ENCODE measurements around the gene KCND3. TPM values are rescaled to one million over a fixed set of nuclear protein-coding genes. Genes with fewer than 3 reads are reported as not detected.

Gene KCND3
- total RNA-seq, 1 experiment from 2014 or later = not detected

DNA sequence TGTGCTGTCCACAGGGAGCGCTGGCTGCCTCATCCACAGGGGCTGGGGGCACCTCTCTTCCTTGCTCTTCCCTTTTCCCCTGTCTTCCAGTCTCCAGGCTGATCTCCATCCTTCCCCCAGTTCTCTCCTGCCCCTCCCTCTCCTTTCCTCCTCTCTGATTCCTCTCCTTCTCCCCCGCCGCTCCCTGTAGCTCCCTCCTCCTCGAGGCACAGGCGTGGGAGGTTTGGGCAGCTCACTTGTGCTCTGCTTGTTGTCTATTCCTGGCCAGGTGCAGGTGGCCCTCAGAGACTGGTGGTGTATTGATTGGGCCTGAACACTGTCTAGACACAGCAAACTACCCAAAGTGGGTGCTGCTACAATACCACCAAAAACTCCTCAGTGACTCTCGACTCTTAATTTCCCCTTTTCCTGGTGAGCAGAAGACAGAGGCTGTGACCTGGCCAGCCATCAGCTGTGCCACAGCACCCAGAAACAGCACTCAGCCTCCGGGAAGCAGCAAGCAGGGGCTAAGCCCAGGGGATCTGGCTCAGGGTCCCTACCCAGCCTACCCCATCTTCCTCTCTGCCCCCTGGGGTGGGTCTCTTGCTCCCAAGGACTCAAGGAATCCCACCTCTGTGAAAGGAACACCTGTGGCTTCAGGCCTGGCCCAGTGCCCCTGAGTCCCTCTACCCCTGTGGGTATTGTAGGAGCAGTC lies 140.5 kb downstream of the KCND3 start:
- no peak for DNase-seq (ENCODE audit: low read depth)

DNA sequence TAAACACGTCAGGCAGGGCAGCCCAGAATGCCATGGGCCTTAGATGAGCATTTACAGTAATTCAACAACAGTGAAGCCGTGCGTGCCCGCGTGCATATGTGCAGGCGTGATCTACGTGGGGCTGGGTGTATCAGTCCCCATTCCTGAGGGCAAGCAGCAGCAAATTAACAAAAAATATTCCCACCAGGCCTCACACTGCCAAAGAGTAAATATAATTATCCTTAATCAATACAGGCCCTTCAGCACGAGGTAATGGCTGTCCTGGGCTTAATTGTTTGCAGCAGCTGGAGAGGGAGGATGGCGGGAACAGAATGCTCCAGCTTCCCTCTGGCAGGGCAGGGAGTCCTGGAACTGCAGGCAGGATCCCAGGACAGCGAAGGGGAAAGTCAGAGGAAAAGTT lies 142.0 kb downstream of the KCND3 start:
- no peak for DNase-seq (ENCODE audit: low read depth)

- DNase-seq (ENCODE audit: low read depth) = no peak
These were observed 142.6 kb downstream of the KCND3 start for GRCh38 chr1:111846842-111847241.

DNA sequence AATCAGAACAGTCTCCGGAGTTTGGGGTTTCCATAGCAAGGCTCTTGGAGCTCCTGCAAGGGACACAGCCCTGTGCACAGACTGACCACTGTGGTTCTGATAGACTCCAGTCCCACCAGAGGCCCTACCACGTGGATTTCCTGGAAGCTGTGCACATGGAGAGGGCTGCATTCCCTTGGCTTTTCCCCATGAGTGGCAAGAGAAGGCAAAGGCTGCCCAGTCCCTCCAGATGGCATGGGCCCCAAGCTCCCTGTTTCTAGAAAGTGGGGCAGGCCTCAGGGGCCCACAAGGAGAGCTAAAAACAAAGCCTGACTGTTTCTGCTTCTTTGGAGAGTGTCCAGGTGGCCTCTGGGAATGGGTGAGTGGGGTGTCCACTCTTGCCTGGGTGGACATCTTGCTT lies 146.3 kb downstream of the KCND3 start:
- DNase-seq (ENCODE audit: low read depth) = no peak

GRCh38 chr1:111842411-111842810 lies 147.1 kb downstream of the KCND3 start:
- no peak for DNase-seq (ENCODE audit: low read depth)

DNA sequence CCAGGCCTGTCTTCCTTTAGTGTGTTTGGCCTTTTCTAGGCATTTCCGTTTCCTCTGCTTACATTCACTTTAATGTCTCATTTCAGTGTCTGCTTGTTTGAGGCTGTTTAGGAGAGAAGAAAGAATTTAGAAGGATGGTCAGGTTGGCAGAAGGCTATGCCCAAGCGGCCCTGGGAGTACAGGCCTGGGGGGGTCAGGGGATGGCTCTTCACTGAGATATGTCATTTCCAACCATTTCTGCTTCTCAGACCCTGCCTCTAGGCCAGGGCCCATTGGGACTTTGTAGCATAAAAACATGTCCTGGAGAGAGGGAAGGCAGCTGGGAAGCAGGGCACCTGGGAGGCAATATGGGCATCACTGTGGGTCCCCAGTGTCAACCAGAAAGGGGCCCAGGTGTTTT lies 147.7 kb downstream of the KCND3 start:
- no peak for DNase-seq (ENCODE audit: low read depth)

- no peak for DNase-seq (ENCODE audit: low read depth)
These were observed 148.3 kb downstream of the KCND3 start for GRCh38 chr1:111841189-111841588.

GRCh38 chr1:111837393-111837792 lies 152.1 kb downstream of the KCND3 start:
- DNase-seq (ENCODE audit: low read depth) = no peak

GRCh38 chr1:111836111-111836510 lies 153.4 kb downstream of the KCND3 start:
- no peak for DNase-seq (ENCODE audit: low read depth)

GRCh38 chr1:111835514-111835913 lies 154.0 kb downstream of the KCND3 start:
- no peak for DNase-seq (ENCODE audit: low read depth)

GRCh38 chr1:111834956-111835355 lies 154.5 kb downstream of the KCND3 start:
- no peak for DNase-seq (ENCODE audit: low read depth)

DNA sequence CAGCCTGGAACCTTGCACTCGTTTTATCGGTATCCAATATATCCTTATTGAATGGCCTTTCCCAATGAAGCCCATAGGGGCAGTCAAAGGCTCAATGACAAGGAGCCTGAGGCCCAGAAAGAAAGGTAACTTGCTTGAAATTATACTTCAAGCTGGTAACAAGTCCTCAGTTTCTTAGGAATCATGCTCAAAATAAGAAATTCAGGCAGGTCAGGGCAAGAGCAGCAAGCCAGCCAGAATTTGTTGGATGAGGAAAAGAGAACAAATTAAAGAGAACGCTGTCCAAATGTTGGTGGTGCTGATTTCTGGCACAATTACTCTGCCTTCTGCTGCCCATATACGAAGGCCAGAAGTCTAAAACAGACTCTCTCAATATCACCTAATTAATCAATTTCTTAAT lies 156.1 kb downstream of the KCND3 start:
- DNase-seq (ENCODE audit: low read depth) = no peak

GRCh38 chr1:111832521-111833155 lies 156.8 kb downstream of the KCND3 start:
- DNase-seq (ENCODE audit: low read depth) = no peak

DNA sequence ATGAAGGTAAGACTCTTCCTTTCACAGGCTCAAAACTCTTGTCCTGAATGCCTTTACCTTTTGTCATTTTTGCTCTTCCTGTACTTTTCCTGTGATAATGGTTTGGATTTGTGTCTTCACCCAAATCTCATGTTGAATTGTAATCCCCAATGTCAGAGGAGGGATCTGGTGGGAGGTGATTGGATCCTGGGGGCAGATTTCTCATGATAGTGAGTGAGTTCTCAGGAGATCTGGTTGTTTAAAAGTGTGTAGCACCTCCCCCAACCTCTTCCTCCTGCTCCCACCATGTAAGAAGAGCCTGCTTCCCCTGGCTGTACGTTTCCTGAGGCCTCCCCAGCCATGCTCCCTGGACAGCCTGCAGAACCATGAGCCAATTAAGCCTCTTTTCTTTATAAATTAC lies 158.3 kb downstream of the KCND3 start:
- no peak for DNase-seq (ENCODE audit: low read depth)

DNA sequence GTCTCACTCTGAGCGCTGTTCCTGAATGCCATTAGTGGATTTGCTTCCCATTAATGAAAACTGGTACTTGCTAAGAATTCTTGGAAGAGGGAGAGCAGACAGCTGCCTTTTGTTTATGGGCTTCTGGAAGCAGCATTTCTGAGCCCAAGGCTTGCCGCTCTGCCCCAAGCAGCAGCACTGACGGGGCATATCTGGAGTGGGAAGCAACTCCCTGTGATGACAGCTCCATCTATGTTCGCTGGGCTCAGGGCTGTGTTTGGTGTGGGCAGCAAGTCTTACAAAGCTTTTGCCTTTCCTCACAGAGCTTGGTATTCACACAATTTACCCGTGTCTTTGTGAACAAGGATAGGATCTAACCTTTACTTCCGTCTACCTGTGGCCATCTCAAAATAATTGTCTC lies 161.5 kb downstream of the KCND3 start:
- DNase-seq (ENCODE audit: low read depth) = no peak

- no peak for DNase-seq (ENCODE audit: low read depth)
These were observed 163.2 kb downstream of the KCND3 start for GRCh38 chr1:111826278-111826677.

DNA sequence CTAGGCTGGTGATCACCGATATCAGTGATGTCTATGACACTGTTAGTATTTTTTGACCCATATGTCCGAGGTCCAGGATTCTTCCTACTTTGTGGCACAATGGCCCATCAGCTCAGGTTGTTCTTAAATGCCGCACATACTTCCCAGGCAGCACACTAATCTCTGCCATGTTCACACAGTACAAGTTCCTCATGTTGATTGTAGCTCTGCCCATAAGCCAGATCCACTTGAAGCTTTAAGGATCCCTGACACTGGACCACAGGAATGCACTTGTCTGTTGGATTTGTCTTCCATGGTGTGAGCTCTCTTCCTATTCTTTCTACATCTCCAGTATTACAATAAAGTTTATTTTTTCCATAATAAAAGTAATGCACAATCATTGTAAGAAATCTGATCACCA lies 164.3 kb downstream of the KCND3 start:
- no peak for DNase-seq (ENCODE audit: low read depth)

GRCh38 chr1:111822138-111822537 lies 167.3 kb downstream of the KCND3 start:
- DNase-seq (ENCODE audit: low read depth) = no peak

DNA sequence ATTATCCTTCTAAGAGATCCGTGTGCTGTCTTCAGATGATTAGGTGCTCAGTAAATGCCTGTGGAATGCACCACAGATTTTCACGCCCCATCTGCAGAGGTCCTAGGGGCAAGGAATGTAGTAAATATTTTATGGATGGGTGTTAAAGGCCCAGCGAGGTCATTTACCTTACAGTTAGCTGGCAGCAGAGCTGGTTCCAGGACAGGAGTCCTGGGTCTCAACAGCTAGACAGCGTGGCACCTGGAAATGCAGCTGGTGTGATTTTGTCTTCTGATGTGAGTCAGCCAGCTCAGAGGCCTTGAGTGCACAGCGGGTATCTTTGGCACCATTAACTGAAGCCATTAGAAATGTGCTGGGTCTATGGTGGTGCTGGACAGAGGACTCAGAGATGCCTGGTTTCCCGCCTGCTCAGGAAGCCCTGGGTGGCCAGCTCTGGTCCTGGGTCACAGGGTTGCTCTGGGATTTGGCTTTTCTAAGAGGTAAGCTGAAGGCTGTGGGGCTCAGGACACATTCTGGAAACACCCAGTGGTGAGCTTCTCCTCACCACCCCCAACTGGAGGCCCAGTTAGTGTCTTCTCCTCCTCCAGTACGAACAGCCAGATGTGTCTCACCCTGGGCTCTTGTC lies 168.2 kb downstream of the KCND3 start:
- DNase-seq (ENCODE audit: low read depth) = no peak

DNA sequence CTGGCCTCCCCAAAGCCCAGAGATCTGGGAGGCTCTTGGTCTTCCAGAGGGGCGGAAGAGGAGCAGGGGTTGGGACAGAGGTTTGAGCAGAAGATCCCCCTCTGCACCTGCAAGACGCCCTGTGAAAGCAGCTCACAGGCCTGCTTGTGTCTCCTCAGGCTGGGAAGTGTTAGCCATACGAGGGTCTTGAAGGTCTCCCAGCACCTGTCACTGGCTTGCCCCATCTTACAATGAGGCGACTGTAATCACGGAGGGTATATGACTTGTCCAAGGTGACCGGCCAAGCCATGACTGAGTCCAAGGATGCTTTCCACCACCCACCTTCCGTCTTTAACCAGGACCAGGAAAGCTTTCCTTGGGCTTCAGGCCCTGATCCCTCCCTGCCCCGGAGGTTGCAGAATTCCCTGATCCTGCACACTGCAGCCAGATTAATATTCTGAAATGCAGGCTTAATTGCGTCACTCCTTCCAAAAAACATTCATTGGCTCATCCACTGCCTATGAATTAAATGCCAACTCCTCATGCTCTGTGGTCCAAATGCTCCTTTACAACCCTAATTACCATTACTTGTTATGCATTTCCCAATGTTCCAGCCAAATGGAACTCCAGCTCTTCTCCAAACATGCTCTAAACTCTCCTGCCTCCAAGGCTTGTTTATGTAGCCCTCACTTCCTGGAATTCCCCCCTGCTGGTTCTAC lies 169.8 kb downstream of the KCND3 start:
- no peak for DNase-seq (ENCODE audit: low read depth)

- no peak for DNase-seq (ENCODE audit: low read depth)
These were observed 170.9 kb downstream of the KCND3 start for GRCh38 chr1:111818546-111818945.

GRCh38 chr1:111818081-111818480 lies 171.4 kb downstream of the KCND3 start:
- no peak for DNase-seq (ENCODE audit: low read depth)
